NCI-H2081 treated with DMSO at 0.1 percent for 48 hours (cell line): ENCODE data around the gene ODAD4.
"Not testable (repeated sequence)": the region's sequence is repeated elsewhere in the genome, so short reads cannot be mapped to it uniquely, and the experiment has no call there.

Experiments
- DNase-seq: peaks from one replicate; lab custom pipeline; 2025; lab: John Stamatoyannopoulos, UW

Gene ODAD4

GRCh38 chr17:41914358-41914766 is 16.1 kb upstream of the ODAD4 start:
- DNase-seq: no peak

DNA sequence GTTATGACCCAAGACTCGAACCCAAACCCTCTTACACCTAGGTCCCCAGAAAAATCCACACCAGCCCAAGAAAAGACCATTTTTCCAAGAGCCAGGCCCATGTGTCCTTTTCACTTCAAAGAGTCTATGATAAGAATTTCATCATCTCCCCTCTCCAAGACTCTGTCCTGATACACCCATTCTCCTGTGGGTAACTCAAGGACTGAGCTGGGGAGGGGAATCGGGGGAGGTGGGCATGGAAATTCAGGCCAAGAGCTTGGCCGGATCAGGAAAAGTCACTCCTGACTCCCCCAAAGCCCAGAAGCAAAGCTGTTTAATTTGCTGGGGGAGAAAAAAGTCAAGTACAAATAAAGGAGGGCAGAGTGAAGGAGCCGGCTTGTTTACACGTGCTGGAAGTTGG is 15.4 kb upstream of the ODAD4 start:
- DNase-seq: no peak

- DNase-seq: no peak
These were observed 14.9 kb upstream of the ODAD4 start for GRCh38 chr17:41915566-41915965.

DNA sequence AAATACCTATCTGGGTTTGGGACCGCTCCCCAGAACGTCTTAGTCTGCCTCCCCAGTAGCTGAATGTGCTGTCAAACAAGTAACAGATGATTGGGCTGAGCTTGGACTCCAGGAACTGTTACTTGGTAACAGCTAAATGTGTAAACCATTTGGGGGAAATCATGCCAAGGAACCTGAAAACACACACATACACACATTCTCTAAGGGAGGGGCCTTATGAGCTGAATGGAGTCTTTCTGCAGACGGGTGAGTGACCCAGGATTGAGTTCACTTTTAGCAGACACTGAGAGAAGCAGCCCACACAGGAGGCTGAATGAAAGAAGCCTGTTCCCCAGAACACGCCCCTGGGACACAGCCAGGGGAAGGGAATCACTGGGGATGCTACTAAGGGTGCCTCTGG is 13.2 kb upstream of the ODAD4 start:
- no peak for DNase-seq

GRCh38 chr17:41917679-41918313 is 12.6 kb upstream of the ODAD4 start:
- no peak for DNase-seq

- peak; percentile 93 for DNase-seq
These were observed 11.9 kb upstream of the ODAD4 start, which contains the start of gene ACLY for GRCh38 chr17:41918314-41919164. ACLY (minus strand) TSS chr17:41918951; CDS start chr17:41913873, 5,078 bp downstream.

DNA sequence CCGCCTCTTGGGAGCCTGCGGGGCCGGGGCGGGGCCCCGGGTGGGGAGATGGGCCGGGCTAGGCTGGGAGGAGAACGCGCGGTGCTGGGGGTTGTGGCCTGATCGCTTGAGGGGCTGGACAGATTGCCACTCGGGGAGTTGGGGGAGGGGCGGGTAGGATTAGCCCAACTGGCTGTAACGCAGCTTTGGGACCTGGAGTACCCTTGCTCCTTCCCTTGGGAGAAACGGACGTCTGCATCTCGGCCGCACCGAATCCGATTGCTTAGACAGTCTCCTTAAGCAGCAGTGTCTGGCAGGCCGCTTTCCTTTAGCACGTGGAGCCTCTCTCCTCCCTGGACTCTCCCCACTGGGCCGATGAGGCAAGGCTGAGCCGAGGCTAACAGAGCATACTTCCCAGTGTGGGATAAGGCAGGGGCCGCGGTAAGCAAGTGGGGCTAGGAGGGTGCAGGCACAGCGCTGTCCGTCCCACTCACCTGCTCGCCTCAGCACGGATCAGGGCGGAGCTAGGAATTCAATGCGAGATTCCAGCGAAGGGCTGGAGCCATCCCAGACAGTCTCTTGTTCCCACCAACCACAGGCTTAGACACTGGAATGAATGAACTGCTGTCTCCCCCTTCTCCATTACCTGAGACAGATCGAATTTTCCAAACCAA is 11.1 kb upstream of the ODAD4 start:
- no peak for DNase-seq

GRCh38 chr17:41919840-41920579 is 10.4 kb upstream of the ODAD4 start:
- no peak for DNase-seq

DNA sequence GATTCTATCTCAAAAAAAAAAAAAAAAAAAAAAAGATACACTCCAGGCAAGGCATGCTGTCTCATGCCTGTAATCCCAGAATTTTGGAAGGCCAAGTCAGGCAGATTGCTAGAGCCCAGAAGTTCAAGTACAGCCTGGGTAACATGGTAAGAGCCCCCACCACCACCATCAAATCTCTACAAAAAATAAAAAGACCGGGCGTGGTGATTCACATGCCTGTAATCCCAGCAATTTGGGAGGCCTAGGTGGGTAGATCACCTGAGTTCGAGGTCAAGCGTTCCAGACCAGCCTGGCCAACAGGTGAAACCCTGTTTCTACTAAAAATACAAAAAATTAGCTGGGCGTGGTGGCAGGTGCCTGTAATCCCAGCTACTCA is 9.8 kb upstream of the ODAD4 start:
- DNase-seq: no peak

DNA sequence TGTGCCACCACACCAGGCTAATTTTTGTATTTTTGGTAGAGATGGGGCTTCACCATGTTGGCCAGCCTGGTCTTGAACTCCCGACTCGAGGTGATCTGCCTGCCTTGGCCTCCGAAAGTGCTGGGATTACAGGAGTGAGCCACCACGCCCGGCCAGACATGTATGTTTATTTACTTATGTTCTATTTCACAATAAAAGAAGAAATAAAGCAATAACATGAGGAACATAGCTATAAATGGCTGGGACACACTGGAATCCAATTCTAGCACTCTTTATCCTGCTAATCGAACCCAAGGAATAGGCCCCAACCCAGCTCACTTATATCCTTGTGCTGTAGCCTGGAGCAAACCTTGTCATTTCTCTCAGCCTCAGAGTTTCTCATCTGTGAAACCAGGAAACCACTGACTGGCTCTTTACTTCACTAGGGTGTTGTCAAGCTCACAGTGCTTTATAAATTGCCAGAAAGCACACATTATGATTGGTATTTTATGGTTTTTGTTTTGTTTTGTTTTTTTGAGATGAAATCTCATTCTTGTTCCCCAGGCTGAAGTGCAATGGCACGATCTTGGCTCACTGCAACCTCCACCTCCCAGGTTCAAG is 4.3 kb upstream of the ODAD4 start:
- DNase-seq: no peak

- DNase-seq: no peak
These were observed 1.6 kb upstream of the ODAD4 start for GRCh38 chr17:41928693-41929251.

DNA sequence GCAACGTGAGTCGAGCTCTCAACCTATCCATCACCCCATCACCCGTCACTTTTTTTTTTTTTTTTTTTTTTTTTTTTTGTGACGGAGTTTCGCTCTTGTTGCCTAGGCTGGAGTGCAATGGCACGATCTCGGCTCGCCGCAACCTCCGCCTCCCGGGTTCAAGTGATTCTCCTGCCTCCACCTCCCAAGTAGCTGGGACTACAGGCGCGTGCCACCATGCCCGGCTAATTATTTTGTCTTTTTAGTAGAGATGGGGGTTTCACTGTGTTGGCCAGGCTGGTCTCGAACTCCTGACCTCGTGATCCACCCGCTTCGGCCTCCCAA is 378 bp downstream of the ODAD4 start:
- DNase-seq: not testable (repeated sequence)

DNA sequence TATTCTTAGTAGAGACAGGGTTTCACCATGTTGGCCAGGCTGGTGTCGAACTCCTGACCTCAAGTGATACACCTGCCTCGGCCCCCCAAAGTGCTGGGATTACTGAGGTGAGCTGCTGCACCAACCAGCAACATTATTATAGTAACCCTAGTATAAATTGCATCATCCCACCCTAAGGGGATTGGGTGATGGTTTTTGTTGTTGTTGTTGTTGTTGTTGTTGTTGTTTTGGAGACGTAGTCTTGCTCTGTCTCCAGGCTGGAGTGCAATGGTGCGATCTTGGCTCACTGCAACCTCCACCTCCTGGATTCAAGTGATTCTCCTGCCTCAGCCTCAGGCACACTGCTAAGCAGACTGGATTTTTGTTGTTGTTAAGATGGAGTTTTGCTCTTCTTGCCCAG is 1.3 kb downstream of the ODAD4 start:
- not testable (repeated sequence) for DNase-seq

DNA sequence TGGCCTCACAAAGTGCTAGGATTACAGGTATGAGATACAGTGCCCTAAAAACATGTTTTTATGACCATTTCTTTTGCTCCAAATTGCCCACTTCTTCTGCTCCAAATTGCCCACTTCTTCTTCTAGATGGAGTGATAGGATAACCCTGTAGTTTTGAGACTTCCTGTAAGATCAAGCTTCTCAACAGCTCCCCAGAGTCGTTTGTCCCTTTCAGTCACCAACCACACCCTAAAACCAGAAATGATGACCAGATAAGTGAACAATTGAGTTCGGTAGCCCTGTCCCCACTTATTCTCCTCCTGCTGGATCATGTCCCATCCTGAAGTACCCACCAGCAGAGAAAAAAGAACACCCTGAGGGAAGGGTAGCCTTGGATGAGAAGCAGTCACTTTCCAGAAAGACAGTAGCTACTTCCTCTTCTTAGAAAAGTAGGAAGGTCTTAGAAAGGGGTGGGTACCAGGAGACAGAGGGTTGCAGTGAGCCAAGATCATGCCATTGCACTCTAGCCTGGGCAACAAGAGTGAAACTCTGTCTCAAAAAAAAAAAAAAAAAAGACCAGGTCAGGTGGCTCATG is 2.5 kb downstream of the ODAD4 start:
- no peak for DNase-seq

DNA sequence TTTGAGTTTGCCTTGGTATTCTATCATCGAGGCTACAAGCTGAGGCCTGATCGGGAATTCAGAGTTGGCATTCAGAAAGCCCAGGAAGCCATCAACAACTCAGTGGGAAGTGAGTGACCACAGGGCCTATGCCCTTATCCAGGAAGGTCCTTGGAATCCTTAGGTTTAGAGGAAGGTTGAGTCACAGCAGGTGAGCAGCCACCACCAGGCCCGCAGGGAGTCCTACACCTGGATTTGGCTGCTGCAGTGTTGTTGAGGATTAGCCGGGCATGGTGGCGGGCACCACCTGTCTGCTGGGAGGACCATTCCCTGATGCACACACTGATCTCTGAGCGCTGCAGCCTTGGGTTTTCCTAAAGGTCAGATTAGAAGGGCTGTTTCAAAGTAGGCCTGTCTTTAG is 5.2 kb downstream of the ODAD4 start:
- DNase-seq: no peak

GRCh38 chr17:41937970-41938954 is 7.8 kb downstream of the ODAD4 start:
- DNase-seq: no peak

GRCh38 chr17:41939044-41939692 is 8.8 kb downstream of the ODAD4 start:
- DNase-seq: no peak

DNA sequence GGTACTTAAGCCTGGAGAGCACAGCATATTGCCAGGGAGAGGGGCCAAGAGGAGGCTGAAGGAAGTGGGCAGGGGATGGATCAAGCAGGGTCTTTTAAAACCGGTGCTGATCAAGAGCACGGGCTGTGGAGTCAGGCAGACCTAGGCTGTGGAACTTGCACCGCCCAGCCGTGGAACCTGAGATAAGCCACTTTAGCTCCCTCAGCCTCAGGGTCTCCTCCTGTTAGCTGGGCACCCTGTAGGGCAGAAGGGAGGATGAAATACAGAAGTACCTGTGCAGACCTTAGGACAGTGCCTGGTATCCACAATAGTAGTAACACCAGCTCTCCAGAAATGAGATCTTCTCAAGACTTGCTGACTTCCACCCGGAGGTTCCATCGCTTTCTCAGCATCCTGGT is 9.3 kb downstream of the ODAD4 start:
- no peak for DNase-seq

- DNase-seq: no peak
These were observed 10.8 kb downstream of the ODAD4 start for GRCh38 chr17:41941168-41941567.
